ENCODE data around the gene DPEP2. TPM values are rescaled to one million over a fixed set of nuclear protein-coding genes. Genes with fewer than 3 reads are reported as not detected.

Gene DPEP2
- total RNA-seq, 1 donor from 2014 or later: not detected

DNA sequence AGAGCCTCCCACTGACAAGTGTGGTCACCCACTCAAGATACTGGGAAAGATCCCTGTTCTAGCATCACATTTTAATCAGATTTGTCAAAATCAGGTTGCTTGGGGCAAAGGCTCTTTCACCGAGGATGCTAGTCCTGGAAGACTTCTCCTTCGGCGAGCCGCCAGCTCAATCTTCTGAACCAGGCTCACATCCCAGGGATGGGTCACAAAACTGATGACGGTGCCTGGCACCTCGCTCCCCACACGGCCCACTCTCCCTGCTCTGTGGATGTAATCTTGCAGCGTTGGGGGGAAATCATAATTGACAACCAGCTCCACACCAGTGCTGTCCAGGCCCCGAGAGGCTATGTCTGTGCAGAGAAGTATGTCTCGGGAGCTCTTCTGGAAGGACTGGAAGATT lies 22.2 kb upstream of the DPEP2 start:
- H3K4me1 Mint-ChIP-seq: peaks cover 22% of the 10 kb centered on the region
- H3K27me3 Mint-ChIP-seq (ENCODE audit: insufficient read depth, low read depth): peaks cover 3% of the 10 kb centered on the region
- peak overlapping the region; percentile 100 for H3K4me3 Mint-ChIP-seq
- H3K4me1 ChIP-seq: peaks cover 18% of the 10 kb centered on the region
- TF ChIP-seq EZH2phosphoT487 (IDR thresholded peaks at IDR 0.05) (no peak), EZH2 (IDR thresholded peaks at IDR 0.05) (no peak)
- TF ChIP-seq, protein P1, sequence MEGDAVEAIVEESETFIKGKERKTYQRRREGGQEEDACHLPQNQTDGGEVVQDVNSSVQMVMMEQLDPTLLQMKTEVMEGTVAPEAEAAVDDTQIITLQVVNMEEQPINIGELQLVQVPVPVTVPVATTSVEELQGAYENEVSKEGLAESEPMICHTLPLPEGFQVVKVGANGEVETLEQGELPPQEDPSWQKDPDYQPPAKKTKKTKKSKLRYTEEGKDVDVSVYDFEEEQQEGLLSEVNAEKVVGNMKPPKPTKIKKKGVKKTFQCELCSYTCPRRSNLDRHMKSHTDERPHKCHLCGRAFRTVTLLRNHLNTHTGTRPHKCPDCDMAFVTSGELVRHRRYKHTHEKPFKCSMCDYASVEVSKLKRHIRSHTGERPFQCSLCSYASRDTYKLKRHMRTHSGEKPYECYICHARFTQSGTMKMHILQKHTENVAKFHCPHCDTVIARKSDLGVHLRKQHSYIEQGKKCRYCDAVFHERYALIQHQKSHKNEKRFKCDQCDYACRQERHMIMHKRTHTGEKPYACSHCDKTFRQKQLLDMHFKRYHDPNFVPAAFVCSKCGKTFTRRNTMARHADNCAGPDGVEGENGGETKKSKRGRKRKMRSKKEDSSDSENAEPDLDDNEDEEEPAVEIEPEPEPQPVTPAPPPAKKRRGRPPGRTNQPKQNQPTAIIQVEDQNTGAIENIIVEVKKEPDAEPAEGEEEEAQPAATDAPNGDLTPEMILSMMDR (IDR thresholded peaks at IDR 0.05): no peak
- no peak overlapping the region for H3K27ac ChIP-seq
- no peak overlapping the region for H2AFZ ChIP-seq (replicated peaks)
- peak overlapping the region; percentile 96 for H3K4me2 ChIP-seq
- H3K9me3 ChIP-seq (ENCODE audit: low read depth): no peaks in the 10 kb centered on the region
- H3K79me2 ChIP-seq (ENCODE audit: low read depth): peaks cover 52% of the 10 kb centered on the region
- peaks cover 7% of the 10 kb centered on the region for H4K20me1 ChIP-seq (ENCODE audit: low read depth)
- H3K36me3 Mint-ChIP-seq: peaks cover 3% of the 10 kb centered on the region
- H3K27ac Mint-ChIP-seq: no peak overlapping the region
- no peaks in the 10 kb centered on the region for H3K27me3 ChIP-seq
- no peak for DNase-seq (ENCODE audit: low spot score)
- peaks cover 4% of the 10 kb centered on the region for H3K36me3 ChIP-seq
- no peaks in the 10 kb centered on the region for H3K9me3 Mint-ChIP-seq
- H3F3A ChIP-seq (ENCODE audit: low read depth): peaks cover 6% of the 10 kb centered on the region
- H3K4me3 ChIP-seq: peak overlapping the region; percentile 81
- no peak overlapping the region for H3K9ac ChIP-seq

DNA sequence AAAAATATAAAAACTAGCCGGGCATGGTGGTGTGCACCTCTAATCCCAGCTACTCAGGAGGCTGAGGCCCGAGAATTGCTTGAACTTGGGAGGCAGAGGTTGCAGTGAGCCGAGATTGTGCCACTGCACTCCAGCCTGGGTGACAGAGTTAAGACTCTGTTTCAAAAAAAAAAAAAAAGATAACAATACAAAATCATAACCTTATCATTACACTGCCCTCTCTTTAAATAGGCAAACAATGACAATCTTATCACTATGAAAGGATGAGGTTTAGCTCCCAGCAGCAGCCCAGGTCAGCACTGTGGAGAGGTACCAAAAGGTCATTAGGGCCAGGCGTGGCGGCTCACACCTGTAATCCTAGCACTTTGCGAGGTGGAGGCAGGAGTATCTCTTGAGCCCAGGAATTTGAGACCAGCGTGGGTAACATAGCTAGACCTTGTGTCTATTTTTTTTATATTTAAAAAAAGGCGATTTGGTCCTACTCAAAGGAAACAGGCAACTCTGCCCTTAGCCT lies 19.9 kb upstream of the DPEP2 start:
- Histone ChIP-seq H3F3A (ENCODE audit: low read depth) (peaks cover 6% of the 10 kb centered on the region), H3K36me3 (peaks cover 4% of the 10 kb centered on the region), H3K9ac (no peak overlapping the region), H3K9me3 (ENCODE audit: low read depth) (no peaks in the 10 kb centered on the region), H4K20me1 (ENCODE audit: low read depth) (peaks cover 7% of the 10 kb centered on the region), H3K27me3 (no peaks in the 10 kb centered on the region), H3K4me2 (no peak overlapping the region), H3K79me2 (ENCODE audit: low read depth) (peaks cover 32% of the 10 kb centered on the region), H3K4me3 (no peak overlapping the region), H3K4me1 (peaks cover 16% of the 10 kb centered on the region), H3K27ac (no peak overlapping the region), H2AFZ (replicated peaks) (no peak overlapping the region)
- Mint-ChIP-seq H3K4me3 (no peak overlapping the region), H3K27me3 (ENCODE audit: insufficient read depth, low read depth) (peaks cover 10% of the 10 kb centered on the region), H3K4me1 (peaks cover 23% of the 10 kb centered on the region), H3K27ac (no peak overlapping the region), H3K9me3 (no peaks in the 10 kb centered on the region), H3K36me3 (peaks cover 3% of the 10 kb centered on the region)
- TF ChIP-seq EZH2 (IDR thresholded peaks at IDR 0.05) (no peak), EZH2phosphoT487 (IDR thresholded peaks at IDR 0.05) (no peak)
- TF ChIP-seq, protein P1 (IDR thresholded peaks at IDR 0.05): no peak
- DNase-seq (ENCODE audit: low spot score): no peak

DNA sequence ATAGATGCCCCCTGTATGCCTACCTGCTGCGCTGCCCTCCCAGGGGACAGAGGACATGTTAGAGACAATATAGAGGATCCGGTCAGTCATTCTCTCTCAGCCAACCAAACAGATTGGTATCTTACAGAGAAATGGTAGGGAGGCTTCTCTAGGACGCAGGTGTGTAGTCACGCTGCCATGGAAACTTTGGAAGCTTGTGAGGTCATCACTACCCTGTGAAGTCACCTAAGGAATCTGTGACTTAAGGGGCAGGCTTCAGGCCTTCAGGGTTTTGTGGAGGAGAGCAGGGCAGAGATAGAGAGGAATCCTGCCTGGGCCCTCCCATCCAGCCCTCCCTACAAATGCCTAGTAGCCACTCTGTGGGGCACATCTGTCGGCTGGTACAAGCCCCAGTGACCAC lies 16.4 kb upstream of the DPEP2 start, which contains the start of gene DPEP2NB:
Gene DPEP2NB (minus strand): TSS at position 231 of the 400 bp plus-strand sequence. CDS start 141 bp downstream, at position 90.
- Histone ChIP-seq H3K9me3 (ENCODE audit: low read depth) (no peaks in the 10 kb centered on the region), H3K4me3 (no peak within 1 kb of the TSS), H3K9ac (no peak within 1 kb of the TSS), H3K4me1 (no peaks in the 10 kb centered on the region), H2AFZ (replicated peaks) (no peak within 1 kb of the TSS), H3F3A (ENCODE audit: low read depth) (no peaks in the 10 kb centered on the region), H4K20me1 (ENCODE audit: low read depth) (no peaks in the 10 kb centered on the region), H3K36me3 (no peaks in the 10 kb centered on the region), H3K79me2 (ENCODE audit: low read depth) (no peaks in the 10 kb centered on the region), H3K27me3 (no peaks in the 10 kb centered on the region), H3K27ac (no peak within 1 kb of the TSS), H3K4me2 (no peak within 1 kb of the TSS)
- peaks cover 9% of the 10 kb centered on the region for H3K27me3 Mint-ChIP-seq (ENCODE audit: insufficient read depth, low read depth)
- peaks cover 3% of the 10 kb centered on the region for H3K4me1 Mint-ChIP-seq
- H3K36me3 Mint-ChIP-seq: no peaks in the 10 kb centered on the region
- DNase-seq (ENCODE audit: low spot score): no peak
- no peaks in the 10 kb centered on the region for H3K9me3 Mint-ChIP-seq
- H3K27ac Mint-ChIP-seq: peak within 1 kb of the TSS; percentile 68
- no peak within 1 kb of the TSS for H3K4me3 Mint-ChIP-seq
- TF ChIP-seq, protein P1 (IDR thresholded peaks at IDR 0.05): no peak
- TF ChIP-seq EZH2phosphoT487 (IDR thresholded peaks at IDR 0.05) (no peak), EZH2 (IDR thresholded peaks at IDR 0.05) (no peak)

Measured in neural progenitor cell (in vitro differentiated cells).